NCI-H69 (cell line): ENCODE data around the gene NOD1.
A peak's percentile ranks its signal among the peaks of the same experiment; 100 is the strongest.
"Not testable (repeated sequence)": the region's sequence is repeated elsewhere in the genome, so short reads cannot be mapped to it uniquely, and the experiment has no call there.

ENCODE experiments used
- DNase-seq: peaks from one replicate; lab custom pipeline; 2025; lab: John Stamatoyannopoulos, UW

Gene NOD1, protein sequence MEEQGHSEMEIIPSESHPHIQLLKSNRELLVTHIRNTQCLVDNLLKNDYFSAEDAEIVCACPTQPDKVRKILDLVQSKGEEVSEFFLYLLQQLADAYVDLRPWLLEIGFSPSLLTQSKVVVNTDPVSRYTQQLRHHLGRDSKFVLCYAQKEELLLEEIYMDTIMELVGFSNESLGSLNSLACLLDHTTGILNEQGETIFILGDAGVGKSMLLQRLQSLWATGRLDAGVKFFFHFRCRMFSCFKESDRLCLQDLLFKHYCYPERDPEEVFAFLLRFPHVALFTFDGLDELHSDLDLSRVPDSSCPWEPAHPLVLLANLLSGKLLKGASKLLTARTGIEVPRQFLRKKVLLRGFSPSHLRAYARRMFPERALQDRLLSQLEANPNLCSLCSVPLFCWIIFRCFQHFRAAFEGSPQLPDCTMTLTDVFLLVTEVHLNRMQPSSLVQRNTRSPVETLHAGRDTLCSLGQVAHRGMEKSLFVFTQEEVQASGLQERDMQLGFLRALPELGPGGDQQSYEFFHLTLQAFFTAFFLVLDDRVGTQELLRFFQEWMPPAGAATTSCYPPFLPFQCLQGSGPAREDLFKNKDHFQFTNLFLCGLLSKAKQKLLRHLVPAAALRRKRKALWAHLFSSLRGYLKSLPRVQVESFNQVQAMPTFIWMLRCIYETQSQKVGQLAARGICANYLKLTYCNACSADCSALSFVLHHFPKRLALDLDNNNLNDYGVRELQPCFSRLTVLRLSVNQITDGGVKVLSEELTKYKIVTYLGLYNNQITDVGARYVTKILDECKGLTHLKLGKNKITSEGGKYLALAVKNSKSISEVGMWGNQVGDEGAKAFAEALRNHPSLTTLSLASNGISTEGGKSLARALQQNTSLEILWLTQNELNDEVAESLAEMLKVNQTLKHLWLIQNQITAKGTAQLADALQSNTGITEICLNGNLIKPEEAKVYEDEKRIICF

DNA sequence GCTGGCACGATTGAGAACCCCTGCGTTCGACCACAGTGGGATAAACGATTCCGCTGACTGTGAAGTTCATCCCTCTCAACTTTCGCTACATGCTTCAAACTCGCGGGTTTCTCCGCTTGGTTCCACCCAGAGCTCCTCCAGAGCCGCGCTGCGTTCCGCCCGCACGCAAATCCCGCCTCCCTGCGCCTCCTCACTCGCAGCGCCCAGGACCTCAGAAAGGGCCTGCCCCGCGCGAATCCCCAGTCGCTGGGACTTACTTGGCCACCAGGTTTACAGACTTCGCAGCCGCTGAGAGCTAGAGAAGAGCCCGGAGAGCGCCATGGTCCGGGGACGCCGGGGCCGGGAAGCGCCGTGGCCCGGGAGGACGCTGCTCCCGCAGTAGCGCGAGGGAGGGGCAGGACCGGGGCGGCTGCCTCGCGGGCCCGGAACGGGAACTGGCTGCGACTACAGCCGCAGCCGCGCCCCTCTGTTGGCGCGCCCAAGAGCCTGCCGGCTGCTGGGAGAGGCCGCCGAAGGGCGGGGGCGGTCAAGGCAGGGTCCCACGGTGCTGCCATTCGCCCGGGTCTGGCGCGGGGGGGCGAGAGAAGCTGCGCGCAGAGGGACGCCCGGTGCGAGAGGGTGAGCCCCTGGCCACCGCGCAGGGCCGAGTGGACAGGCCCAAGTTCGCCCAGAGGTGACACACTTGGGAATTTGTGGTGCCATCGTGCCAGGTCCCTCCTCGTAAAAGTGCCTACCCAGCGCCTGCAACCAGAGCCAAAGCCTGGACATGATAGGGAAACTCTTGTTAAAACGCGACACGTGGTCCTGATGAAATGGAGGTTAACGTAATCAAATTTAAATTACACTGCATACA lies at the start of gene NOD1:
Gene NOD1 (minus strand): TSS at position 436 of the 853 bp plus-strand sequence. CDS start 21,863 bp downstream, outside the sequence.
- peak; percentile 86 for DNase-seq

DNA sequence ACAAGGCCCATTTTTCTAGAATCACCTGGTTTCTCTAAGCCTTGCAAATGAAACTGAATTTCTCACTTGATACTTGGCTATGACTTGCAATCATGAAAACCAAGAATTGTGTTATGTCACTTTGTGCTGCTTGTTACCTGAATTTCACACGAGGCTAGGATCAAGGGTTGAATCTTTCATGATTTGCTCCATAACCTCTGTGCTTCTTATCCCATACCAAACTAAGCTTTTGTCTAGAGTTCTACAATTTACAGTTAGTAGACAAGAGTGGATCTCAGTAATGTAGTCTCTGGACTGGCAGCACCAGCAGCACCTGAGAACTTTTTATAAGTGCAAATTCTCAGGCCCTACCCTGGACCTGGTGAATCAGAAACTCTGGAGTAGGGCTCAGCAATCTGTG lies 48.7 kb upstream of the NOD1 start:
- not testable (repeated sequence) for DNase-seq

DNA sequence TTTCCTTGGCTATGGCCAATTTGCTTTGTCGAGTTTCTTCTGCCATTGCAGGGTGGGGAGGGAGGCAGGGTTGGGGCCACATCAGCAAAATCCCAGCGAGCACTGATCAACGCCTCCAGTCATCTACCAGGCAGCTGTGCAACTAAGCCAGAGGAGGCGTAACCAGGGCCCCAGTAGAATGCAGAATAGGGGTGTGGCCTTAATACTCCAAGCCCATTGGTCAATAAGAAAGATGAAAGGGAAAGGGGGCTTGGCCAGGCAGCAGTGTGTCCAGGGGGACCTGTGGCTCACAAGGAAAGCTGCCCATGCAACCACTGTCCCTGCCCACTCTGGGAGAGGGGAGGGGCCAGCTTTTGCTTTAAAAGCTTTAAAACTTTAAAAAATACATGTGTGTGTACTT lies 47.6 kb upstream of the NOD1 start:
- peak; percentile 8 for DNase-seq

DNA sequence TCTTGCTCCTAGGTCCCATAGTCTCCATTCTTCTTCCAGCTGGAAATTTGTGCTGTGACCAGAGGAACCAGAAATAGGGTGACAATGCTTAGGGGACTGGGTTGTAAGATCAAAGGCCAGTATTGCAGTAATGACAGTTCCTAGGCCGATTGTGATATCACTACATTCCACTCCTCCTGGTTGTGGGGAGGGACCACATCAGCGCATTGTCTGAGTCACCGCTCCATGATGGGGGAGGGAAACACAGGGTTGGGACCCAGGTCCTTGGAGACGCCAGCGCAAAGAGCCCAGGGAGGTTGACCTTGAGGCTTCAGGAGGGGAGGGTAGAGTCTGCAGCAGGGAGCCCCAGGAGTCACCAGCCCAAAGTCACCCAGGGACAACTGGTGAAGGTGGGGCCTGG lies 46.8 kb upstream of the NOD1 start:
- DNase-seq, result no peak

DNA sequence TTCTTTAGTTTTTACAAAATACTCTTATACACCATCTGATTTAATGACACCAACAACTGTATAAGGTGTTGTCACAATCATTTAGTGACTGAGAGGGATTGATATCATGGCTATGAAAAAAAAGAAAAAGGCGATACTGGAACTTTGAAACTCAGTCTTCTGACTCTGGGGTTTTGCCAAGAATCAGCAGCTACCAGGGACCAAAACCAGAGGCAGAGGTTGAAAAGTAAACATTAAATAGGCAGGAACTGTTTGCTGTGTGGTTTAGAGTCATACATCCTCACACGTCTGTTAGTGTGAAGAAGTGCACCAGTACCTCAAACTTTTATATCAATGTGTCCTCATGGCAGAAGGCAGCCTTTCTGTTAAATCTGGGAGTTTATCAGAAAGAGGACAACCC lies 46.0 kb upstream of the NOD1 start:
- DNase-seq, result peak; percentile 21

DNA sequence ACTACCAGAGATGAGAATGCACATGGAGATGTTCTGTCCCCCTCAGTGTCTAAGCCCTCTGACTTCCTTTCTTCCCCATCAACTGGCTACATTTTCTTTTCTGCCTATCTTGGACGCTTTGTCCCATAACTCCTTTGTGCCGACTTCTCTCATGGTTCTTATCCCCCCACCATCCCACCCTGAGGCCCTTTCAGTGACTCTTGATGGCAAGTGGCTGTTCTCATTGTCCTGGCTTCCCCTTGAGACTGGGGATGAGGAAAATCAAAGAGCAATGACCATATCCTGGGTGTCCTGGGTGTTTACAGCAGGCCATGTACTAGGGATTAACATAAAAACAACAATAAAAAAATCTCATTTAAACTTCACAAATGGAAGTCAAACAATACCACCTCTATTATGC lies 44.9 kb upstream of the NOD1 start:
- DNase-seq, result no peak

DNA sequence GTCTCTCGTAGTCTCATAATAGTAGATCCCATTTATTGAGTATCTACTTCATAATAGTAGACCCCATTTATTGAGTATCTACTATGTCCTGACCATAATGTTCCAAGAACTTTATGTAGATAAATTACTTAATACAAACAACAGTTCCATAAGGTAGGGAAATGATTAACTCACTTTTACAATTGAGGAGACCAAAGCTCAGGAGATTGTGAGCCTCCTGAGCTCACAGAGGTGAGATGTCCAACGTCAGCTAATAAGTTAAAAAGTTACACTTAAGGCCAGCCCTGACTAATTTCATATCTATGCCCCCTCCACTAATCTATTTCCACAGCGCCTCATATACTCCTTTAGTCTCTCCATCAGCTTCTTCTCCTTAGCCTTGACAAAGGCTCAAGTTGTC lies 43.6 kb upstream of the NOD1 start:
- no peak for DNase-seq

DNA sequence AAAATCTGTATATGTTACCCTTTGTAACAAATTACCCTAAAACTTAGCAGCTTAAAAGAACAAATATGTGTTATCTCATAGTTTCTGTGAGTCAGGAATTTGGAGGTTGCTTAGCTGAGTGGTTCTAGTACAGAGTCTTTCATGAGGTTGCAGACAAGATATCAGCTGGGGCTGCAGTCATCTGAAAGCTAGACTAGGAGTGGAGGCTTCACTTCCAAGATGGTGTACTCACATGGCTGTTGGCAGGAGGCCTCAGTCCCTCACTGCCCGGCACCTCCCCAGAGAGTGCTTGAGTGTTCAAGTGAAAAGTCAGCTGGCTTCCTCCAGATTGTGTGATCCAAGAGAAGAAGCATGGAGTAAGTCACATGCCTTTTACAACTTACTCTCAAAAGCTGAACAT lies 42.9 kb upstream of the NOD1 start:
- DNase-seq, result no peak

DNA sequence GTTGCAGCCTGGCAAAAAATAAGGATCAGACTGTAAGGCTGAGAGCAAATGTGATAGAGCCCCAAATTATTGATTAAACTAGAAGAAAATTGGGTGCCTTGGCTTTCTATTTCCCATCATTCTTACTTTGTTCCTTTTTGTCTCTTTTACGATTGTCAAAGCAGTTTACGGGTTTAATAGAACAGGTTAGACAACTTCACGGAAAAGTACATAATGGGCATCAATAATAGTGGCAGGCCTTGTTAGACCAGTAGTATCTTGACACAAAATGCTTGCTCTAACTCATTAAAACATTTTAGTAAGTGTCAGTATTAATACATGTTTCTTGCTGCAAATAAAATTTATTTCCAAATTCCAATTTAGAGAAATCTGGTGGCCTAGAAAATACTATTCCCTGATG lies 40.5 kb upstream of the NOD1 start:
- no peak for DNase-seq

DNA sequence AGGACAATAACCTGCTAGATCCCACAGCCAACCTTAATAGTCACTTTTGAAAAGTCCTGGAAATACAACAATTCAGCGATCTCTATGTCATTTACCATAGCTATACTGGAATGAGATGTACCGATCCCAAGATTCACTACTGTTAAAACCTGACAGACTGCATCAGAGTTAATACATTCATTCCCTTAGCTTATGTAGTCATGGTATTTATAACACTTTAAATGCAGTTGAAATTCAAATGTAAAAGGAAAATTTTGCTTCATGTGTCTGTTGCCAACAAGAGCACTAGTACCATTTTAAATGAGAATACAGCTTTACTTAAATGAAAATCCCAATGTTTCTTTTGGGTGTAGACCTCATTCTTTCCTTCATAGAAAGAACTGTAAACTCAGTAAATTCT lies 37.2 kb upstream of the NOD1 start:
- DNase-seq, result no peak

DNA sequence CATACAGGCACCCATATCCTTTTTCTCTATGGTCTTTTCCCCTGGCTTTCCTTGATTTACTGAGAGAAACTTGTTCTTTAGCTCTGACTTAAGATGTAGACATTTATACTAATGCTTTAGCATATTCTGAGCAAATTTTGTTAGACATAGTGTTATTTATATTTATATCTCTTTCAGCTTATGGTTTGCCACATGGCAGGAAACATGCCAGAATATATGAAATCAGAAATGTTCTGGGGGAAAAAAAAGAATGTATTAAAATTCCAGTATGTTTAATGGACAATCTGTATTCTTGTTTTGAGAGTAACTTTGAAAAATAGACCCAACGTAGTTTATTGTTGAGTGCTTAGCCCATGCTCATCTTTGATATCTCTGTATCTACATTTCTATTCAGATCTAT lies 36.2 kb upstream of the NOD1 start:
- DNase-seq, result no peak

DNA sequence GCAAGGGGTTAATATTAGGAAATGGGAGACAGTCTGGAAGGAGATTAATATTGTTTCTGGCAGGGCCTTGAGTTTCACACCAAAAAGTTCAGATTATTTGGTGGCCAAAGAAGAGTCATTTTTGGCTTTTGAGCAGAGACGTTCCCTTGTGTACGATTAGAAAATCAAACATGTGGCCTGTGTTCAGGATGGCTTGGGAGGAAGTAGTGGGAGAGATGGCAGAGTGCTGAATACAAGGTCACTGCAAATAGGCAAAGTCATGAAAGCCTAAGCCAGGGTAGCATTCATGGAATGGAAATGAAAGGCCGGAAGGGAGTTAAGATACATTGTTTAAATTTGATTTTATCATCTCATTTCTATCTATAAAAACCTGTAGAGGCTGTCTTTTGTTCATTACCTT lies 35.6 kb upstream of the NOD1 start:
- DNase-seq, result no peak

DNA sequence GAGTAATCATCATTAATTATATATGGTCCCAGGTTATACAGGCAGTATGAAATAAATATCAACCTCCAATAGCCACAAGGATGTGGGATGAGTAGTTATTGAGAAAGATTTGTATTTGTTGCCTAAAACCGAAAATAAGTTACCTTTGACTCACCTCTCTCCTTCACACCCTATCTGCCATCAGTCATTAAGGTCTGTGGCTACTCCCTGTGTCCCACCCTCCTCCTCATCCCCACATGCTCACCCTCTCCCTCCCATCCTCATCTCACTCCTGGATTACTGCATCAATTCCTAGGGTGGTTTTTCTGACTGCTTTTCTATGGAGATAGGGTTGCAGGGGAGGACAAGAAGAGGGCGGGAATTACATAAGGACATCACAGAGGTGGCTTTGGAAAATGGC lies 35.2 kb upstream of the NOD1 start:
- DNase-seq, result no peak

DNA sequence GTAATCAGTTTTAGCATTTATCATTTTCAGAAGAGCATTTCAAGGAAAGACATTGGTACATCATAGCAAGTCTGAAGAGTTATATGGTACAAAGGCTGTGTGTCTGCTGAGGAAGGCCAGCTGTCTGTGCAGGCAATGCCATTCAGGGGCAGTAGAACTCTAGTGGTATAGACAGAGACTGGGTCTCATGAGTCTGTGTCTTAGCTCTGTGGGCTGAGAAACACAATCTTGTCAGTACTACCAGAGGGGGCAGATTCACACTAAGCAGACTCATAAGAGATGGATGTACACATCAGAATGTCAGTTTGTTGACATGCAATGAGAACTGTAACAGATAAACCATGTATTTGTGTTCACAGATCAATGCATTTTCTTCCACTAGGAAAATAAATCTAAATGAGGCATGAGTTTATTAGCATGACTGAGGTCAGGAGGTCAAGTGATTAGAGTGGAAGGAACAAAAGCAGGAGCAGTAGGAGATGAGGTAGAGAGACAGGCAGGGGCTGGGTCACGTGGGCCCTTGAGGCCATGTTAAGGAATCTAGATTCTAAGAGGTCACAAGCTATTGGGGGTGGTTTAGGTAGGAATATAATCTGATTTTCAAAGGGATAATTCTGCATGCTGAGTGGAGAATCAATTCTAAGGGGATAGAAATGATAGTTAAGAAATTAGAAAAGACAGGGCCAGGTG lies 33.5 kb upstream of the NOD1 start:
- DNase-seq, result peak; percentile 46

DNA sequence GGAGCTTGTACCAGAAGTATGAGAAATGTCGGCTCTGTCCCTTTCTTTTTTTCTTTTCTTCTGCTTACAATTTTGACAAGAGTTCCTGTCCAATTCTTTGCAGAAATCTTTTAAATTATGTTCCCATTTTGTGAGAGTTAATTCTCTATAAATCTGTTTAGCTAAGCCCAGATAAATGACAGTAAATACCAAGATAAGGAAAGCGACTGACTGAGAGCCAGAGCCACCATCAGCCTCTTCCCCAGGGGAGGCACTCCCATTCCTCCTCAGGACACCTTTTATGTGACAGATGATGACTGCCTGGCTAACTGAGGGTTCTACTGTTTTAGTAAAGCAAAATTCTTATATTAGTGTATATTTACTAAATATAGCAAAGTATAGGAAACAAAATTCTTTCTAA lies 32.9 kb upstream of the NOD1 start:
- DNase-seq, result no peak

DNA sequence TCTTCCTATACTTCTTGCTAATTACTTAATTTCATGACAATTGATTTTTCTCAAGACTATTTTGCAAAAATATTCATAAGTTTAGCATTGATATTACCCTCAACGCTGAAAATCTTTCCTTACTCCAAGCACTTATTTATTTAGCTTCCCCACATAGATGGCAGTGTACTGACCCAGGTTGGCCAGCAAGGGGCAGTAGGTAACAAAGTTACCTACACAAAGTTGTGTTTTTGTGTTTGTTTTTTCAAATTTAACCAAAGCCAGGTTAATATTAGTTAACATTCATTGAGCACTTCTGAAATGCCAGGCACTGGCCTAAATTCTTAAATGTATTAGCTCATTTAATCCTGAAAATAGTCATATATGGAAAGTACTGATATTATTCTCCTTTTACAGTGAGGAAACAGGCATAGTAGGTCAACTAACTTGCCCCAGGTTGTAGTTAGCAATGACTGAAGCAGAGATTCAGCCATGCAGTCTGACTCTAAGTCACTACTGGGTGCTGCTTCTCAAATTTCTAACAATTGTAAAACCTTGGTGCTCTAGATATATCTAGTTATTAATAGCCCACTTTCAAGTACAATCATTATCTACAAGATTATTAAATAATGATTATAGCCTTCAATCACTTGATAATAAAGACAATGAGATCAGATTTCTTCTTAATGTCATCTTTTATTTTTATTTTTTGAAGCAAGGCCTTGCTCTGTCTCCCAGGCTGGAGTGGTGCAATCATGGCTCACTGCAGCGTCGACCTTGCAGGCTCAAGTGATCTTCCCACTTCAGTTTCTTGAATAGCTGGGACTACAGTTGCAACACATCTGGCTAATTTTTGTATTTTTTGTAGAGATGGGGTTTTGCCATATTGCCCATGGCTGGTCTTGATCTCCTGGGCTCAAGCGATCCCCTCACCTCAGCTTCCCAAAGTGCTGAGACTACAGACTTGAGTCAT lies 31.8 kb upstream of the NOD1 start:
- peak; percentile 66 for DNase-seq

DNA sequence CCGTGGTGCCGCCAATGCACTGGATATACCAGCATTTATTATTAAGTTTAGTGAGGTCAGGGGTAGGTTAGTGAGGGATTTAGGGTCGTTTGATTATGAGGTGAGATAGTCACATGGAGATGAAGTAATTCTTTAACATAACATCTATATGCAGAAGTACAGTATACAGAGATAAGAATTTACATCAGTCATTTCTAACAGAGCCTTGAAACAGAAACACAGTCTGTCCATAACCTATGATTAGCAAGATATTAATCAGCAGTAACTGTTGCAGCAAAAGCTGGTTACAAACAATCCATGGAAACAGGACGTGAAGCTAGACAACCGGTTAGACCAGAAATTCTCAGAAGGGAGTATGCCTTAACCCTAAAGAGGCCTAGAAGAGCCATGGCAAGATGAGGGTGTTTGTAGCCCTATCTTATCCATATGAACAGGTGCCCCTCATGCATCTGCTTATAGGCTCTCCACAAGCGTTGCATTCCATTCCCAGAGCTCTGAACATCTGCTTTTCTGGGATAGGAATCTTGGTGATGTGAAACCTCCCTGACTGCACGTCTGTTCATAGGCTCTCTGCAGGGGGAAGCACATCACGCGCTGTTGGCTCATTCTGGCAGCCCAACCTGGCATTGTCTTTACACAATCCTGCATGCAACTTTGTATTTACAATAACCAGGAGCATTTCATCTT lies 30.7 kb upstream of the NOD1 start:
- DNase-seq, result not testable (repeated sequence)

DNA sequence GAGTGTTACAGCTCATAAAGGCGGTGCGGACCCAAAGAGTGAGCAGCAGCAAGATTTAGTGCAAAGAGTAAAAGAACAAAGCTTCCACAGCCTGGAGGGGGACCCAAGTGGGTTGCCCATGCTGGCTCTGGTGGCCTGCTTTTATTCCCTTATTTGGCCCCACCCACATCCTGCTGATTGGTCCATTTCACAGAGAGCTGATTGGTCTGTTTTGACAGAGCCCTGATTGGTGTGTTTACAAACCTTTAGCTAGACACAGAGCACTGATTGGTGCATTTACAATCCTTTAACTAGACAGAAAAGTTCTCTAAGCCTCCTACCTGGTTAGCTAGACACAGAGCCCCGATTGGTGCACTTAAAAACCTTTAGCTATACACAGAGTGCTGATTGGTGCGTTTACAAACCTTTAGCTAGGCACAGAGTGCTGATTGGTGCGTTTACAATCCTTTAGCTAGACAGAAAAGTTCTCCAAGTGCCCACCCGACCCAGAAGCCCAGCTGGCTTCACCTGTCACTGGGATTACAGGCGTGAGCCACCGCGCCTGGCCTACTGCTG lies 28.8 kb upstream of the NOD1 start:
- not testable (repeated sequence) for DNase-seq

DNA sequence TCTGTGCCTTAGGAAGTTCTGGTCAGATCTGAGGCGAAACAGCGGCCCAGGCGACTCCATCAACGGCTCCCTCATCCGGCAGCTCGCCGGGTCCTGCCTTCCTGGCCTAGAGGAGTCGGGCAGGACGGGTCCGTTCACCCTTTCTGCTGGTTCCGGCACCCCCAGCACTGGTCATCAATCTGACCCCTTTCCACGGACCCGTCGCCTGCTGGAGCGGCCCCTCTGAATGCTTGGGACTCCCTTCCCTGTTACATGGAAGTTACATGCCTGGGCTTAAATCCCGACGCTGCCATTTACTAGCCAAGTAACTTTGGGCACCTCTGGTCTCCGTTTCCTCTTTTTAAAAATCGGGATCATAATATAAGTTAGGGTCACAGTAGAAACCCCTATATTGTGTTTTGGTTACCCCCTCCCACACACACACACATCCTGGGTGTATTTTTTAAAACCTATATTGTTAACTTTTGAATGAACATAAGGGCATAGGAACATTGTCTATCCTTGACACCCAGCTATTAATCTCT lies 26.7 kb upstream of the NOD1 start:
- no peak for DNase-seq
